HepG2 (cell line): Measurements from ENCODE around the gene SUSD4. TPM values are rescaled to one million over a fixed set of nuclear protein-coding genes. Genes with fewer than 3 reads are reported as not detected.

Experiments used
- ATAC-seq: fragments of 200-7000 bp; cut with Tn5 transposase; 3 replicates; pipeline ENCODE4 v1.9.1; 2020; ENCODE audit warnings: mild to moderate bottlenecking, moderate library complexity
- BruUV-seq: library from RNA; stranded (reverse); fragments of 400-500 nt; replicated peaks from 2 replicates; lab custom pipeline; 2021; lab: Mats Ljungman, UMichigan
- CTCF ChIA-PET: fragments of 300-600 bp; formaldehyde crosslinking; extraction: SDS; loops from one replicate; lab custom pipeline; 2021; ENCODE audit warnings: low total read pairs, inconsistent platforms, low intra/inter-chr PET ratio; lab: Yijun Ruan, JAX
- POLR2A ChIA-PET: fragments of 350-600 bp; sonication (Branson Sonifier 250); formaldehyde crosslinking; loops from one replicate; lab custom pipeline; 2020; ENCODE audit warnings: antibody characterized with exemption, inconsistent platforms; lab: Yijun Ruan, JAX
- DNase-seq: peaks from one replicate; pipeline ENCODE4 v3.0.0-alpha.2; 2015; ENCODE audit warnings: low spot score
- FAIRE-seq: peaks from 3 replicates; lab custom pipeline; 2011; peaks lifted over from hg19 to GRCh38; lab: Jason Lieb, UNC
- H2AFZ ChIP-seq: one replicate; pipeline ENCODE4 v1.6.1; 2011; ENCODE audit warnings: low read length, inconsistent platforms
- H3K27ac ChIP-seq: fragments of 300-600 bp; 3 replicates; pipeline ENCODE4 v1.8.0; 2011; ENCODE audit warnings: mixed run types, mild to moderate bottlenecking, mixed read lengths, low read length, inconsistent platforms; ENCODE audit not compliant: insufficient read depth; ENCODE audit errors: extremely low read length
- H3K27me3 ChIP-seq, 2 experiments: fragments of 200-600 bp in 1 of 2; 2 replicates in 1 of 2; 3 replicates in 1 of 2; pipeline versions ENCODE4 v1.6.0 to v1.8.0; 2011; ENCODE audit warnings: low read length in 2 of 2, mild to moderate bottlenecking in 2 of 2, moderate library complexity in 2 of 2, inconsistent platforms in 1 of 2; ENCODE audit not compliant: insufficient read depth in 2 of 2, control insufficient read depth in 1 of 2
- H3K36me3 ChIP-seq, 2 experiments: fragments of 200-600 bp in 1 of 2; replicated peaks in 1 of 2; 2 replicates in 1 of 2; 3 replicates in 1 of 2; pipeline versions ENCODE4 v1.5.1 to v1.8.0; 2011; ENCODE audit warnings: low read length in 2 of 2, inconsistent platforms in 1 of 2; ENCODE audit not compliant: insufficient read depth in 2 of 2, control insufficient read depth in 1 of 2
- H3K4me1 ChIP-seq: 2 replicates; pipeline ENCODE4 v1.5.1; 2012; ENCODE audit warnings: low read length, inconsistent platforms; ENCODE audit not compliant: insufficient read depth
- H3K4me2 ChIP-seq: 2 replicates; pipeline ENCODE4 v1.6.0; 2011; ENCODE audit warnings: low read depth, low read length, inconsistent platforms
- H3K4me3 ChIP-seq, 3 experiments: fragments of 200-600 bp in 1 of 3; sonication (generic), shearing (Covaris generic) in 1 of 3; replicated peaks in 1 of 3; 2 replicates each; pipeline ENCODE4 v1.5.1; 2011 to 2016; ENCODE audit warnings: low read length in 3 of 3, inconsistent platforms in 2 of 3, low read depth in 2 of 3, mild to moderate bottlenecking in 2 of 3, control low read depth in 1 of 3, mixed read lengths in 1 of 3; ENCODE audit not compliant: insufficient read depth in 1 of 3
- H3K79me2 ChIP-seq: one replicate; pipeline ENCODE4 v1.6.1; 2011; ENCODE audit warnings: low read length, inconsistent platforms; ENCODE audit not compliant: insufficient read depth
- H3K9ac ChIP-seq: 2 replicates; pipeline ENCODE4 v1.6.0; 2011; ENCODE audit warnings: mild to moderate bottlenecking, low read depth, low read length, inconsistent platforms; ENCODE audit not compliant: insufficient read depth
- H3K9me3 ChIP-seq: 2 replicates; pipeline ENCODE4 v1.5.1; 2012; ENCODE audit warnings: mild to moderate bottlenecking, low read length
- H4K20me1 ChIP-seq: 2 replicates; pipeline ENCODE4 v1.6.0; 2011; ENCODE audit warnings: inconsistent platforms, mild to moderate bottlenecking, low read length, moderate library complexity; ENCODE audit not compliant: insufficient read depth
- ETV5 ChIP-seq: IDR thresholded peaks from 2 replicates; pipeline ENCODE4 v1.6.1; 2018; ENCODE audit warnings: missing biosample characterization, missing genetic modification reagents, inconsistent platforms, borderline replicate concordance
- GATAD1 ChIP-seq: IDR thresholded peaks from 2 replicates; pipeline ENCODE4 v1.6.1; 2016; ENCODE audit warnings: missing genetic modification reagents, missing compliant biosample characterization
- GTF3A ChIP-seq: sonication (generic); formaldehyde crosslinking; conservative IDR thresholded peaks from 2 replicates; pipeline ENCODE4 v1.4.0; 2020; ENCODE audit warnings: mild to moderate bottlenecking, missing genetic modification reagents
- JDP2 ChIP-seq: sonication (generic); formaldehyde crosslinking; IDR thresholded peaks from 2 replicates; pipeline ENCODE4 v1.8.1; 2022; ENCODE audit warnings: missing genetic modification reagents, borderline replicate concordance
- KDM2A ChIP-seq: sonication (generic); formaldehyde crosslinking; IDR thresholded peaks from 2 replicates; pipeline ENCODE4 v1.4.0; 2020; ENCODE audit warnings: low read depth, missing genetic modification reagents, borderline replicate concordance
- XRCC5 ChIP-seq: fragments of 200-400 bp; formaldehyde crosslinking; optimal IDR thresholded peaks from 2 replicates; pipeline ENCODE3; 2017; ENCODE audit warnings: mild to moderate bottlenecking, low read length
- ZBTB14 ChIP-seq: sonication (generic); formaldehyde crosslinking; IDR thresholded peaks from 2 replicates; pipeline ENCODE4 v1.4.0; 2020; ENCODE audit warnings: missing genetic modification reagents
- ZBTB38 ChIP-seq: sonication (generic); formaldehyde crosslinking; IDR thresholded peaks from 2 replicates; pipeline ENCODE4 v1.5.1; 2020; ENCODE audit warnings: mild to moderate bottlenecking, missing genetic modification reagents
- ZFX ChIP-seq: sonication (generic); formaldehyde crosslinking; IDR thresholded peaks from 2 replicates; pipeline ENCODE4 v1.4.0; 2020; ENCODE audit warnings: mild to moderate bottlenecking, low read depth, missing genetic modification reagents, moderate library complexity
- ZNF136 ChIP-seq: sonication (generic); formaldehyde crosslinking; IDR thresholded peaks from 2 replicates; pipeline ENCODE4 v1.8.1; 2022; ENCODE audit warnings: low read depth, mild to moderate bottlenecking, moderate library complexity, missing genetic modification reagents
- ZNF569 ChIP-seq: sonication (generic); formaldehyde crosslinking; IDR thresholded peaks from 2 replicates; pipeline ENCODE4 v1.5.0; 2020; ENCODE audit warnings: mild to moderate bottlenecking, missing genetic modification reagents, moderate library complexity, borderline replicate concordance
- ZNF570 ChIP-seq: sonication (generic); formaldehyde crosslinking; IDR thresholded peaks from 2 replicates; pipeline ENCODE4 v1.4.0; 2020; ENCODE audit warnings: mild to moderate bottlenecking, missing genetic modification reagents, borderline replicate concordance
- ZNF879 ChIP-seq: sonication (generic); formaldehyde crosslinking; IDR thresholded peaks from 2 replicates; pipeline ENCODE4 v1.8.1; 2023; ENCODE audit warnings: missing genetic modification reagents
- ZSCAN29 ChIP-seq: sonication (generic); formaldehyde crosslinking; conservative IDR thresholded peaks from 2 replicates; pipeline ENCODE4 v1.4.0; 2020; ENCODE audit warnings: mild to moderate bottlenecking, missing genetic modification reagents
- WGBS: methylation state at CpG from one replicate; pipeline ENCODE4 v1.1.6; 2017; ENCODE audit warnings: low lambda C conversion rate; 5-methylcytosine and 5-hydroxymethylcytosine counted together
- in situ Hi-C: cut with HindIII; loops from 2 replicates; pipeline ENCODE4 v1.10.0; 2017; ENCODE audit warnings: low pct_unique_long_range_greater_than_20kb; ENCODE audit not compliant: extremely low pct_ligation_motif_present
- intact Hi-C: fragments of 100-400 bp; cut with micrococcal nuclease; formaldehyde crosslinking; loops from one replicate; pipeline ENCODE4 v1.10.0; 2022; ENCODE audit not compliant: unreplicated experiment
- polyA plus RNA-seq, 8 experiments: library from polyadenylated mRNA; depleted of rRNA in 3 of 8; stranded (reverse) in 7 of 8; unstranded in 1 of 8; fragments of >200 nt; fragmentation: Illumina TruSeq in 4 of 8; extraction: Trizol in 4 of 8; gene quantifications; 2 replicates each; pipeline versions ENCODE4 v1.2.1 to v1.2.3, GENCODE V29; 2011 to 2016; ENCODE audit warnings: low read depth in 4 of 8, missing spikeins in 1 of 8, mixed read lengths in 1 of 8; ENCODE audit not compliant: insufficient read depth in 1 of 8
- total RNA-seq, 5 experiments: library from RNA; depleted of rRNA; stranded (reverse); fragments of >200 nt; fragmentation: Illumina TruSeq; extraction: Trizol; gene quantifications; 2 replicates each; pipeline ENCODE4 v1.2.3, GENCODE V29; 2016; ENCODE audit warnings: low read depth in 1 of 5
- TF ChIP-seq, protein P1 (sequence below): sonication (generic); formaldehyde crosslinking; IDR thresholded peaks from 2 replicates; pipeline ENCODE4 v1.4.0; 2020; ENCODE audit warnings: missing genetic modification reagents, borderline replicate concordance

The SUSD4 gene
- total and polyA plus RNA-seq, 2 of the 13 experiments (the other 11 are each of a cell fraction or from before 2014, with no cell fraction given): not detected

GRCh38 chr1:223363057-223363855 lies 720 bp downstream of the SUSD4 start (continued):
- TF ChIP-seq XRCC5: no peak
- TF ChIP-seq GATAD1 (CRISPR knock-in tag): no peak
- TF ChIP-seq ZNF569 (CRISPR knock-in tag): no peak
- TF ChIP-seq ZFX (CRISPR knock-in tag): no peak
- no peak for TF ChIP-seq ZNF879
- TF ChIP-seq ZNF570 (CRISPR knock-in tag): no peak
- no peak for TF ChIP-seq ZBTB38 (CRISPR knock-in tag)

- H3K9me3 ChIP-seq: no peaks in the 10 kb centered on the region
- no peak overlapping the region for H2AFZ ChIP-seq
- H4K20me1 ChIP-seq: no peaks in the 10 kb centered on the region
- no peaks in the 10 kb centered on the region for H3K79me2 ChIP-seq
- H3K4me1 ChIP-seq: no peaks in the 10 kb centered on the region
- no peaks in the 10 kb centered on the region for H3K36me3 ChIP-seq
- intact Hi-C loops (no loop called here), in situ Hi-C loops (no loop called here)
- BruUV-seq: no TSS peak
- peaks cover 4 to 32% of the 10 kb centered on the region in 2 experiments; a peak in 4 of 5 replicates for H3K27me3 ChIP-seq
- no peak overlapping the region for H3K27ac ChIP-seq
- ATAC-seq (no peak), DNase-seq (no peak), FAIRE-seq (no peak)
- POLR2A ChIA-PET: no interaction called here
- no peak overlapping the region for H3K4me2 ChIP-seq
- H3K9ac ChIP-seq: no peak overlapping the region
- H3K4me3 ChIP-seq: no peak overlapping the region
- CTCF ChIA-PET: no interaction called here
- 43% methylated on average over 2 of the region's 3 CpGs for WGBS
- TF ChIP-seq GTF3A (CRISPR knock-in tag) (no peak), ETV5 (CRISPR knock-in tag) (no peak), ZBTB14 (CRISPR knock-in tag) (no peak), ZNF136 (no peak), JDP2 (CRISPR knock-in tag) (no peak), ZSCAN29 (no peak), KDM2A (no peak)
- TF ChIP-seq, protein P1, sequence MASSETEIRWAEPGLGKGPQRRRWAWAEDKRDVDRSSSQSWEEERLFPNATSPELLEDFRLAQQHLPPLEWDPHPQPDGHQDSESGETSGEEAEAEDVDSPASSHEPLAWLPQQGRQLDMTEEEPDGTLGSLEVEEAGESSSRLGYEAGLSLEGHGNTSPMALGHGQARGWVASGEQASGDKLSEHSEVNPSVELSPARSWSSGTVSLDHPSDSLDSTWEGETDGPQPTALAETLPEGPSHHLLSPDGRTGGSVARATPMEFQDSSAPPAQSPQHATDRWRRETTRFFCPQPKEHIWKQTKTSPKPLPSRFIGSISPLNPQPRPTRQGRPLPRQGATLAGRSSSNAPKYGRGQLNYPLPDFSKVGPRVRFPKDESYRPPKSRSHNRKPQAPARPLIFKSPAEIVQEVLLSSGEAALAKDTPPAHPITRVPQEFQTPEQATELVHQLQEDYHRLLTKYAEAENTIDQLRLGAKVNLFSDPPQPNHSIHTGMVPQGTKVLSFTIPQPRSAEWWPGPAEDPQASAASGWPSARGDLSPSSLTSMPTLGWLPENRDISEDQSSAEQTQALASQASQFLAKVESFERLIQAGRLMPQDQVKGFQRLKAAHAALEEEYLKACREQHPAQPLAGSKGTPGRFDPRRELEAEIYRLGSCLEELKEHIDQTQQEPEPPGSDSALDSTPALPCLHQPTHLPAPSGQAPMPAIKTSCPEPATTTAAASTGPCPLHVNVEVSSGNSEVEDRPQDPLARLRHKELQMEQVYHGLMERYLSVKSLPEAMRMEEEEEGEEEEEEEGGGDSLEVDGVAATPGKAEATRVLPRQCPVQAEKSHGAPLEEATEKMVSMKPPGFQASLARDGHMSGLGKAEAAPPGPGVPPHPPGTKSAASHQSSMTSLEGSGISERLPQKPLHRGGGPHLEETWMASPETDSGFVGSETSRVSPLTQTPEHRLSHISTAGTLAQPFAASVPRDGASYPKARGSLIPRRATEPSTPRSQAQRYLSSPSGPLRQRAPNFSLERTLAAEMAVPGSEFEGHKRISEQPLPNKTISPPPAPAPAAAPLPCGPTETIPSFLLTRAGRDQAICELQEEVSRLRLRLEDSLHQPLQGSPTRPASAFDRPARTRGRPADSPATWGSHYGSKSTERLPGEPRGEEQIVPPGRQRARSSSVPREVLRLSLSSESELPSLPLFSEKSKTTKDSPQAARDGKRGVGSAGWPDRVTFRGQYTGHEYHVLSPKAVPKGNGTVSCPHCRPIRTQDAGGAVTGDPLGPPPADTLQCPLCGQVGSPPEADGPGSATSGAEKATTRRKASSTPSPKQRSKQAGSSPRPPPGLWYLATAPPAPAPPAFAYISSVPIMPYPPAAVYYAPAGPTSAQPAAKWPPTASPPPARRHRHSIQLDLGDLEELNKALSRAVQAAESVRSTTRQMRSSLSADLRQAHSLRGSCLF (CRISPR knock-in tag): no peak
Measured at GRCh38 chr1:223358826-223359225, 5.2 kb downstream of the SUSD4 start.
